NCI-H146 (cell line): ENCODE data around the gene MEI4.
"Not testable (repeated sequence)": the region's sequence is repeated elsewhere in the genome, so short reads cannot be mapped to it uniquely, and the experiment has no call there.

Source experiments
- DNase-seq: peaks from one replicate; lab custom pipeline; 2025; lab: John Stamatoyannopoulos, UW

MEI4 gene, protein sequence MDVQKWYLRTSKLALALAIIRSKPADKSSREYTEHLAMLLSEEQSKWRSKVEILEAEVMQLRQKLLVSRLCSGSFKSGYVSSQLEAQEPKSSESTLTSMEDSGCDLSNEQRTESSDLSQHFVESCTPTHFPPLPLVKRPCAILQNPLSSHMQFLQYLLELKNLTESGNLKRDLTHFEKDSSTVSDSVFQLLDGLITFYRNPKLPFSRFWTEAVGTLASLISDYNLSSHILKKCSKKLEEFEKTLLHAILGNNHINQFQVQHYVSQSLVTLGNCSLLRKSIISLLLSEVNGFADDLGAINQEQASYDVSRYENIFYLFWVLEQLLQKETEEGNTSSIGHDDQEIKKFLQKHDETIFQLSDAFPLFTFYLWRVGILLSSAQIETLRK

GRCh38 chr6:77652739-77653138 lies at the start of gene MEI4:
Gene MEI4 (plus strand): TSS chr6:77653039. CDS start chr6:77690672, 37,633 bp downstream.
- DNase-seq: no peak

GRCh38 chr6:77604476-77604875 lies 48.4 kb upstream of the MEI4 start:
- no peak for DNase-seq

DNA sequence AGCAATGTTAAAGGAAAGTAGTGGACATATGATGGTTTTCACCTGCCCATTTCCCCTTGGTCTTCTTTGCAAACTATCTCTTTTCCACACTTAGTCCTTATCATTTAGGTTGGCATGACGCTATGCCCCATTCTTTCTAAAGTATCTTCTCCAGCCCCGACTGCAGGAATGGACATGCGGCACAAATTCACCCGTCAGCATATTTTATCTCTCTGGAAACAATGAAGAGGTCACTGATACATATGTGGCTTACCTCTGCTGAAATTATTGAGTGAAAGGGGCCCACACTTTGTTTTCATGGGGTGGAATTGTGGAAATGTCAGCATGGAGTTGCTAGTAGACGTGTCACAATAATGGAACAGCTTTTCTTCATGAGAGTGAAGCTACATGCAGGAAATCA lies 45.8 kb upstream of the MEI4 start:
- DNase-seq: no peak

GRCh38 chr6:77609106-77609505 lies 43.7 kb upstream of the MEI4 start:
- DNase-seq: no peak

GRCh38 chr6:77619114-77619513 lies 33.7 kb upstream of the MEI4 start:
- no peak for DNase-seq

DNA sequence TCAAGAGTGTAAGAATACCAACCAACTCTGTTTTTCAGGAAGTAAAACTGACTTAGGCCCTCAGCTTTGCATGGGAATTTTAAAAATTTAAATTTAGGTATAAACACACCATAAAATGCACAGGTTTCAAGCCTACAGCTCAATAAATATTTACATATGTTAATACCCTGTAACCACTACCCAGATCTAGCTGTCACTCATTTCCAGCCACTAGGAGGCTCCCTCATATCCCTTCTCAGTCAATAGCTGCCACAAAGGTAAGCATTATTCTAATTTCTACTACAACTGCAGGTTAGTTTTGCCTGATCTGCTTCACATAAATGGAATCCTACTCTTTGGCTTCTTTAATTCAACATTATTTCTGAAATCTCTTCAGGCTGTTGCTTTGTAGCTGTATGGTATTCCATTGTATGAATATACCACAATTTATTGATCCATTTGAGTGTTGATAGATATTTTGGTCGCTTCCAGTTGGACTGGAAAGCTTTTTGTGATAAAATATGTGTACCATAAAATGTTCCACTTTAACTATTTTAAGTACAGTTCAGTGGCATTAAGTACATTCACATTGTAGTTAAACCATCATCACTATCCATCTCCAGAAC lies 32.5 kb upstream of the MEI4 start:
- DNase-seq: peak; percentile 11

DNA sequence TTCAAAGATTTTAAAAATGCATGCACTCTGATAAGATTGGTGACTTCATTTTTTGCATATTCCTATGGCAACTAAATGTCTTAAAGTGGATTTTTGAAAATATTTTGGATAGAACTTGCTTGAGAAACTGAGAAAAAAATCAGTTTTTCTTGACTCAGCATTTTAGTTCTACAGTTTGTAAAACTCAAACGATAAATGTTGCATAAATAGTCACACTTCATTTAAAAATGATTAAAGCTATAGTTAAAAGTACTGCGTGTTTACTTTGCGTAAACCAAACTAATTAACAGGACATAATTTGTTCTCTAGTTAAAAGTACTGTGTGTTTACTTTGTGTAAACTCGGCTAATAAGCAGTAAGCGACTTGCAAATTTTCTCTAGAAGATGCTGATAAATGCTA lies 28.3 kb upstream of the MEI4 start:
- DNase-seq: no peak

DNA sequence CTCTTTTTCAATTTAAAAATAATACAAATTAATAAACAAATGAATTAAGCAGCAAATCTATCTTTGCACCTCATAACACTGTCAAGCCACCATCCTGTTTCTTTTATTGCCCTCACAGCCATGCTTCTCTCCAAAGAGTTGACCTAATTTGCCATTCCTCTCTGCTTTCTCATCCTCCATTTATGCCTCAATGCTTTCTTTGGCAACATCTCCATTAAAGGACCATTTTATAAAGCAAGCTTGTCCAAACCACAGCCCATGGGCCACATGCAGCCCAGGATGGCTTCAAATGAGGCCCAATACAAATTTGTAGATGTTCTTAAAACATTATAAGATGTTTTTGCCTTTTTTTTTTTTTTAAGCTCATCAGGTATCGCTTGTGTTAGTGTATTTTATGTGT lies 26.4 kb upstream of the MEI4 start:
- no peak for DNase-seq

DNA sequence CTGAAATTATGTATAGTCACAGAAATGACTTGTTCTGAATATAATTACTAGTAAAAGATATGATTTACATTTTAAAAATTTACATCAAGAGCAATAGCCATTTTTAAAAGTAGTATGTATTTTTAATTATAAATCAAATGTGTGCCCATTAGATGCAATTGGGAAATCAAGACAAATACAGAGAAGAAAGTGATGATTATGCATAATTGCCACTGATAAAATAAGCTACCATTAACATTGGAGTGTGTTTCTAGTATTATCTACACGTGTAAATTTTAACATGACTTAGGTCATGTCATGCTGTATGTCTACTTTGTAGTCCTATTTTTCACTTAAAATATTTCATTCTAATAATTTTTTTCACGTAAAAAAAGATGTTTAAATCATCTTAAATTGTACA lies 22.8 kb upstream of the MEI4 start:
- no peak for DNase-seq

DNA sequence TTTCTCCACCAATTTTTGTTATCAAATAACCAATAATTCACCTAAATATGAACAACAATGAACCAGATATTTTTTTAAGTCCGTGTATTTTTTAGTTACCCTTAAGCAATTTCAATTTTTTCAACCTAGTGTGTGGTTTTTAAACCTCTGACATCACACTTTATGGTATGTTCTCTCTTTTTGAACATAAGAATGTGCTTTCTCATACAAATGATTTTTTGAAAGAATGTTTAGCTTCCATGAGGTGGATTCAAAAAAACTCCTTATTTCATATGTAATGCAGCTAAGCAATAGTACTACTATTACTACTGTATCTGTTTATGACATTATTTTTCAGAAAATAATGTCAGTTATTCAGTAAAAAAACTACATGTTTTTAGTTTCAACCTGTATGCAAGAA lies 19.4 kb upstream of the MEI4 start:
- DNase-seq: no peak

DNA sequence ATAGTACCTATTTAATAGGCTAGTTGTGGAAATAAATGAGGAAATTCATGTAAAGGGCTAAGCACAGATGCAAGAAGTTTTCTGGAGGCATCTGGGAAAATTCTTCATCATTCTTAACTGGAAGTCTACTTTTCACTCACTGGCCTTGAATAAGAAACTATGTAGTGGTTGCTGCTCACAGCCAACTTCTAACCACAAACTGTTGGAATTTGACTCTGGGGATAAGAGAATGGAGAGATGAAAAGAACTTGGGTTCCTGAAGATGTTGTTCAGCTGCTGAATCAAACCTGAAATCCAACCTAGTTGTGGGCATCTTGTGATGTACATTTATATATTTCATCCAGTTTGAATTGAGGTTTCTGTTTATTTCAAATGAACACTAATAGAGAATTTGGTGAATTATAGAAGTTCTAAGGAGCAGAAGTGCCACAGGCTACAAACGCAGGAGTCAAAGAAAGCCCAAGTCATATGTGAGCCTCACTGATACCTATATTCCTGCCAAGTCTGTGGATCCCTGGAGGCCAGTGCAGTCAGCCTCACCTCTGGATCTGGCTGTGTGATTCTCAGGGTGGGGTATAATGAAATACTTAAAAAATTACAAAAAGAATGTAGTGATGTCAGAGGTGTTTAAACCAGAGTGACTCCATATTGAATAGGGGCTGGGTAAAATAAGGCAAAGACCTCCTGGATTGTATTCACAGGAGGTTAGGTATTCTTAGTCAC lies 18.7 kb upstream of the MEI4 start:
- DNase-seq: no peak

DNA sequence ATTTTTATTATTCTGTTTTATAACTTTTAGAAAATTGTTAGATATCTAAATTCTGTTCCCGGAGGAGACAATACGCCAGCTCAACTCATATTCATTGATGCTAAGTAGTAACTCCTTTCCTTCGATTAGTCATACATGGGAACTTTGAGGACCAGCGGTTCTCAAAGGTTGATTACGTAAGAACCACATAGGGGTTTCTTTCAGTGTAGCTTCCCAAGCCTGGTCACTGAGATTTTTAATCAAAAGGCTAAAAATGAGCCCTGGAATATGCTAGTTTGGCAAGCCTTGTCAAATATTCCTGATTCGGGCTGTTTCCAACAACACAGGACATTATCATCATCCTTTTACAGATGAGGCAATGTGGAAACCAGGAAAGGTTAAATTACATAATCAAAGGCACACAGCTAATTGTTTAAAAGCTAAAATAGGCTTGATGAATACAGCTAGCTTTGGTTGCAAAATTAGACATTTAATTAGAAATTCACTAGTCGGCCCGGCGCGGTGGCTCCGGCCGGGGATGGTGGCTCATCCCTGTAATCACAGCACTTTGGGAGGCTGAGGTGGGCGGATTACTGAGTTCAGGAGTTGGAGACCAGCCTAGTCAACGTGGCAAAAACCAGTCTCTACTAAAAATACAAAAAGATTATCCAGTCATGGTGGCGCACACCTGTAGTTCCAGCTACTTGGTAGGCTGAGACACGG lies 14.6 kb upstream of the MEI4 start:
- no peak for DNase-seq

- no peak for DNase-seq
These were observed 8.6 kb upstream of the MEI4 start for GRCh38 chr6:77644102-77644705.

DNA sequence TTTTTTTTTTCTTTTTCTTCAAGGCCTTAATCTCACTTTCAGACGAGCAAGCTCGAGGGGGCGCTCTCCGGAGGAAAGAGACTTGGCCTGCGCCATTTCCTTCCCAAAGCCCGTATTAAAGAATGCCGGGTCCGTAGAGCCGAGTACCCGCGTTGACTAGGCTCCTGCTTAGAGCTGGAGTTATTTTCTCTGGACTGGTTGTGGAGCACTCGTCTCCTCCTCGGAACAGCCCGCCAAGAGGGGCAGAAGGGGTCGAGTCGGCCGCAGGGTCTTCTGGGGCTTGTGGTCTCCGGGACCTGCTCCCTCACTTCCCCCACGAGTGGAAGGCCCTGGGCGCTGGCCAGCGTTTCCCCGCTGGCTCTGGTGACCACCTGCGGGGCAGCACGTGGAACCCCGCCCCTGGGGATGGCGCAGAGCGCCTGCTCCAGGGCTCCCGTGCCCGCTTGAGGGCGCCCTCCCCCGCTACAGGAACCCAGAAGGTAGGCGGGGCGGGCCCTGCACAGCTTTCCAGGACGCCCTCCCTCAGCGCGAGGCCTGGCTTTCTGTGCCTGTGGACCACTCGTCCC lies 2.7 kb upstream of the MEI4 start:
- DNase-seq: peak; percentile 91

GRCh38 chr6:77653816-77654215 lies 977 bp downstream of the MEI4 start:
- no peak for DNase-seq

DNA sequence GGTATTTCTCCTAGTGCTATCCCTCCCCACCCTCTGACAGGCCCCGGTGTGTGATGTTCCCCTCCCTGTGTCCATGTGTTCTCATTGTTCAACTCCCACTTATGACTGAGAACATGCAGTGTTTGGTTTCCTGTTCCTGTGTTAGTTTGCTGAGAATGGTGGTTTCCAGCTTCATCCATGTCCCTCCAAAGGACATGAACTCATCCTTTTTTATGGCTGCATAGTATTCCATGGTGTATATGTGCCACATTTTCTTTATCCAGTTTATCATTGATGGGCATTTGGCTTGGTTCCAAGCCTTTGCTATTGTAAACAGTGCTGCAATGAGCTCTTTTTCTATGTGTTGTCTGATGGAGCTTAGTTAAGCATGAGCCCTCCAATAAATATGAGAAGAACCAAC lies 2.2 kb downstream of the MEI4 start:
- not testable (repeated sequence) for DNase-seq

DNA sequence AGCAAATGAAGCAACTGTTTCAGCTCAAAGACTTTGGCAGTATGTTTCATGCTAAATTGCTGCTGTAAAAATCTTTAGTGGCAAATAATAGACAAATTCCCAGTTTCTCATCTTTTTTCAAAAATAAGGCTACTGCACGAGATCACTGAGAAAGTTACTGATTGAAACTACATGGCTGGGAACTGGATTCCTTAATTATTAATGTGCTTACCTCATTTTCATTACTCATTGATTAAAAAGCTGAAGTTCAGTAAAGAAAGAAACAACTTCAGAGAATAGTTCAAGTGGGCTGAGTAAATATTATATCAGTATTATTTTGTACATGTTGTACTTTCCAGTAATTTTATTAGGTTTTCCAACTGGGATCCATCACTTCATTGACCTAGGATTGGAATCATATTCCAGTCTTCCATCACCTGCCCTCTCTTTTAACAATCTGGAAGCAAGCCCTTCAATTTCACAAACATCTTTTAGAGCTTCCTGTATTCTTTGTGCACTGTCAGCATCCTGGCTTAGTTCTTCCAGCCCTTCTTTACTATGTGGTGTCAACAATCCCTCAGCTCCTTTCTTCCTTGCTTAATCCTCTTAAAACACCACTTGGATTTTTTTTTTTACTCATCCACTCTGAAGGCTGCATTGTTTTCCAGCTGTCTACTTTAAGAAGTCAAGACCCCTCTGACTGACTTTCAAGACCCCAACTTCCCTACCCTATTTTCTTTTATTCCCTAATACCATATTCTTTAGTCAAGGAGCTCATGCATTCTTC lies 4.3 kb downstream of the MEI4 start:
- no peak for DNase-seq

- DNase-seq: no peak
These were observed 13.5 kb downstream of the MEI4 start for GRCh38 chr6:77666340-77666739.

DNA sequence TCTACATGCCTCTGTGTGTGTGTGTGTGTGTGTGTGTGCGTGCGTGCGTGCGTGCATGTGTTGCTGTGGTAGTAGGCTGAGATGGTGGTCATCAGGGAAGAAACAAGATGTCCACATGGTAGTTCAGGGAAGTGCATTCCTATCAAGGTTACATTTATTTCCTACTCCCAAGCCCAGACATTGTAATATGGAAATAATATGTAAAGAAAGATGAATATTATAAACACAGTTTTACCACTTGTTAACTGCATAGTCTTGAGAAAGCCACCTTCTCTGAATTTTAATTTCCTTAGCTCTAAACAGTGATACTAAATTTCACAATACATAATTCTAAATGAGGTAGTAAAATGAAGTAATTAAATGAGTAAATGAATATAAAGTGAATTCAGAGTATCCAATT lies 14.0 kb downstream of the MEI4 start:
- DNase-seq: no peak

DNA sequence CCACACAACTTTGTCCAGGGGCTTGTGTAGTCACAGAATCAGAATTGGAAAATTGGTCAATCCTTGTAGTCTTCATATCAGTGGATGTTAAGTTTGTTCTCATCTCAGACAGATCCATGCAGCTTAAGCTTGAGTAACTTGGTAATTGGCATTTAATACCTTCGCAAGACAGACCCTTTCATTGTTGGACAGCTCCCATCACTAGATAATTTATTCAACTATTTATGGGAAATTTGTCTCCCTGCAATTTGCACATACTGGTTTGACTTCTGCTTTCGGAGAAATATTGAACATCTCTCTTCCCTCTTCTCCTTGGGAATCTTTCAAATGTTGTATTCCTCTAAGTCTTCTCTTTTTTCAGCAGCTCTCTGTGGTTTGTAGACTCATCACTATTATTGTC lies 17.1 kb downstream of the MEI4 start:
- no peak for DNase-seq

- DNase-seq: no peak
These were observed 21.4 kb downstream of the MEI4 start for GRCh38 chr6:77674211-77674610.
